GM18907 (cell line): ENCODE results near the gene DNER.
"Not testable (repeated sequence)": the region's sequence is repeated elsewhere in the genome, so short reads cannot be mapped to it uniquely, and the experiment has no call there.

ENCODE experiments used
- ATAC-seq: cut with Tn5 transposase; IDR thresholded peaks from one replicate; pipeline ENCODE4 v1.9.1; 2021; ENCODE audit warnings: mild to moderate bottlenecking, moderate library complexity; ENCODE audit not compliant: unreplicated experiment

Gene DNER

GRCh38 chr2:229514273-229514895 lies 200.0 kb downstream of the DNER start:
- ATAC-seq, result no peak

- ATAC-seq, result no peak
Measured at GRCh38 chr2:229511524-229511923, 202.8 kb downstream of the DNER start.

- ATAC-seq, result not testable (repeated sequence)
Measured at GRCh38 chr2:229506699-229507098, 207.7 kb downstream of the DNER start.

- ATAC-seq, result no peak
Measured at GRCh38 chr2:229501051-229501794, 213.1 kb downstream of the DNER start.

- ATAC-seq, result no peak
Measured at GRCh38 chr2:229492034-229492433, 222.3 kb downstream of the DNER start.

- no peak for ATAC-seq
Measured at GRCh38 chr2:229490167-229490566, 224.2 kb downstream of the DNER start.

- ATAC-seq, result no peak
Measured at GRCh38 chr2:229489016-229489415, 225.3 kb downstream of the DNER start.

- ATAC-seq, result no peak
Measured at GRCh38 chr2:229488232-229488631, 226.1 kb downstream of the DNER start.

GRCh38 chr2:229486673-229487072 lies 227.7 kb downstream of the DNER start:
- ATAC-seq, result no peak

GRCh38 chr2:229485857-229486256 lies 228.5 kb downstream of the DNER start:
- no peak for ATAC-seq

- no peak for ATAC-seq
Measured at GRCh38 chr2:229477269-229477755, 237.0 kb downstream of the DNER start.

GRCh38 chr2:229475778-229476177 lies 238.6 kb downstream of the DNER start:
- no peak for ATAC-seq

- ATAC-seq, result no peak
Measured at GRCh38 chr2:229474125-229474524, 240.2 kb downstream of the DNER start.

GRCh38 chr2:229470781-229471180 lies 243.6 kb downstream of the DNER start:
- ATAC-seq, result no peak

- ATAC-seq, result no peak
Measured at GRCh38 chr2:229467783-229468182, 246.6 kb downstream of the DNER start.

GRCh38 chr2:229463841-229464346 lies 250.5 kb downstream of the DNER start:
- no peak for ATAC-seq

GRCh38 chr2:229462112-229462511 lies 252.2 kb downstream of the DNER start:
- ATAC-seq, result no peak

- ATAC-seq, result no peak
Measured at GRCh38 chr2:229456091-229456490, 258.3 kb downstream of the DNER start.

GRCh38 chr2:229454934-229455631 lies 259.3 kb downstream of the DNER start:
- no peak for ATAC-seq

- no peak for ATAC-seq
Measured at GRCh38 chr2:229453230-229453629, 261.1 kb downstream of the DNER start.

- ATAC-seq, result no peak
Measured at GRCh38 chr2:229451852-229452251, 262.5 kb downstream of the DNER start.

GRCh38 chr2:229447227-229447626 lies 267.1 kb downstream of the DNER start:
- ATAC-seq, result no peak
